SHP77 treated with DMSO at 0.1 percent for 48 hours (cell line): Measurements from ENCODE around the gene SGK2.
"Not testable (repeated sequence)": the region's sequence is repeated elsewhere in the genome, so short reads cannot be mapped to it uniquely, and the experiment has no call there.

Experiments used
- DNase-seq: peaks from one replicate; lab custom pipeline; 2025; lab: John Stamatoyannopoulos, UW

The SGK2 gene

DNA sequence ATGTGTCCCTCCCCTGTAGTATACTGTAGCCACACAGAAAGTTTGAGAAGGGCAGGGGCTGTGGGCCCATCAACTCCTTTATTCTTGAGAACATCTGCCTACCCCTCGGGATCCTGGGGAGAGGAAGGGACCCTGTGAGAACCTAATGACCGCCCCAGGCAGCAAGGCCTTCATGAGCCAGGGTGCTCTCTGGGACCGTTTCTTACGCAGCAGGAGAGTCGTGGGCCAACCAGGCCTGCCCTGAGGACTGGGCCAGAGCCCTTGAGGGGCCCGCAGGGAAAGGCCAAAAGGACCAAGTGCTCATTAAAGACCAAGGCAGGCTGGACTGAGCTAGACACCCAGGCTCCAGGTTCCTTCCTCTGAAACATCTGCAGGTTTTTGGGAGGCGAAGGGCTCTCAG lies 5.2 kb downstream of the SGK2 start:
- DNase-seq: no peak

DNA sequence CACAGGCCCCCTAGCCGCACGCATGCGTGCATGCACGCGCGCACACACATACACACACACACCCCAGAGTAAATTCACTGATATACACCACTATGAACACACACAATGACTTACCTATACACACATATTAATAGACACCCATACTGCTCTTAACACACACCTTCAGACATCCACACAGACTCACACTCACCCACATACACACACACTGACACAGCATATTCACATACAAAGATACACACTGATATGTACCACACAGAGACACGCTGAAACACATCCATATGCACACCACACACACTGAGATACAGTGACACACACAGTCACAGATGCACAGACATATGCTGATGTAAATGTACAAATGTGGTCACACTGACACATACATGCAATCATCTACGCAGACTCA lies 5.6 kb downstream of the SGK2 start:
- no peak for DNase-seq

DNA sequence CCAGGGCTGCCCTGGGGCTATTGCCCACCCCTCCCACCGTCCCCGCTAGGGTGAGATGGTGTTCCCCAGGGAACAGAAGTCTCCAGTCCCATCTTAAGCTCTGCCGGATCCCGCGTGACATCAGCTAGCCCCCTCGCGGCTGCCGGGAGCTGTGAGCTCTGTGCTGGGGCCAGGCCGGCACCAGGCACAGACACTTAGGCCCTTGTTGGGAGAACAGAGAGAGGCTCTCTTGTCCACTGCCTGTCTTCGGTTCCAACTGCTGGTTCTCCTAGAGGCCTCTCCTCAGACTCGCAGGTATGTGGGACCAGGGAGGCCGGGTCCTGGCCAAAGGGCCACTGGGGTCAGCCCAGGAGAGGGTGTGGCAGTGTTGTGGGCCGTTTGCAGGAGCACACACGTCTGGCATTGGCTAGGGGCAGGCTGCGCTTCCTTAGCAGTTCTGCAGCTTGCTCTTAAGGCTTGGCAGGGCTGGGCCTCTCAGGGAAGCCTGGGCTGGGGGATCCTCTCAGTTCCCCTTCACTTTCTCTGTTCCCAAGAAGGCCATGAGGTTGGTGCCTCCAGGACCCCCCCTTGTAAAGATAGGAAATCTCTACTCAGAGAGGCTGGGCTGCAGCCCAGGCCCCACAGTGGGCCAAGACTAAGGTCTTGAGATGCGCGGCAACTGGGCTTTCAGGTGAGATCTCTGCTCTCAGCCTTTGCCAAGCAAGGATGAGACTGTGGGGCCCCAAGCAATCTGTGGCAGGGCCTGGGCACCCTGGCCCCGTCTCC lies 6.3 kb downstream of the SGK2 start:
- DNase-seq: no peak

DNA sequence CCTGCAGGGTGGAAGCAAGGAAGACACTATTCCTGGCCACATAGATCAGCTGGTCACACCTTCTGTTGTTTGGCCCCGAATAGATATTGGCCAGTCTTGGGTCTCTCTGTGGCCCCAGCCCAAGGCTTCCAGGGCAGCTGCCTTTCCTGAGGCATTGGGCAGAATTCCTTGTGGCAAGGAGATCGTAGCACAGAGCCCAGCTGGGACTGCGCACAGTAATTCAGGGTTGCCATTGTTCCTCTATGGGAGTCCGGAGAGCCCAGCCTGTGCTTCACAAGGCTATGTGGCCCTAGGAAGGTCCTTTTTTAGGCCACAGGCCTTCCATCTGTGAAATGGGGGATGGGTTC lies 6.9 kb downstream of the SGK2 start:
- no peak for DNase-seq

DNA sequence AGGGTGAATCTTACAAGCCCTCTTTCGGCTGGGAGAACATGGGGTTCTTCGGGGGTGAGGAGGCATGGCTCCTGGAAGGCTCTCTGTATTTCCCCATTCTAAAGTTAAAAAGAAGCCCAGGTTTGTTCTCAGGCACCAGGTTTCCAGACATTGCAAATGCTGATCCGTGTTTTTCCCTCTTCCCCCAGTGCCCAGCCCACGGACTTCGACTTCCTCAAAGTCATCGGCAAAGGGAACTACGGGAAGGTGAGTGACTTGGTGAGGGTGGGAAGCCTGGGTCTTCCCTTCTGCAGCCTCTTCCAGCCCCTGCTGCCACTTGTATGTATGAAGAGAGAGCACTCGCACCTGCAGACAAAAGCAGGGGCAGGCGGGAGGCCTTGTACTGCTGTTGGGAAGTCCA lies 8.7 kb downstream of the SGK2 start:
- no peak for DNase-seq

DNA sequence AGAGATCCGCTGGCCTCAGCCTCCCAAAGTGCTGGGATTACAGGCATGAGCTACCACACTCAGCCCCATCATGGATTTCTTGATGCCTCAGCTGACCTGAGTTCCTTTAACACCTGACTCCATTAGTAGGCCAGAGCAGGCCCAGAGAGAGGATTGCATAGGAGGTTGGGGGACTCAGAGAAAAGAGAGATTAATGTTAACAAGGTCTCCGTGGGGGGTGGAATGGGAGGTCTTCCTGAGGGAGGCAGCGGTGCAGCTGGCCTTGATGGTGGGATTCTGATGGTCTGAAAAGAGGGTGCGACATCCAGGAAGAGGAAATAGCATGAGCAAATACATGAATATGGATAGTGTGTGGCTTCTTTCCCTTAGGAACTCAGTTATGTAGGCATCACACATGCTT lies 9.9 kb downstream of the SGK2 start:
- no peak for DNase-seq

DNA sequence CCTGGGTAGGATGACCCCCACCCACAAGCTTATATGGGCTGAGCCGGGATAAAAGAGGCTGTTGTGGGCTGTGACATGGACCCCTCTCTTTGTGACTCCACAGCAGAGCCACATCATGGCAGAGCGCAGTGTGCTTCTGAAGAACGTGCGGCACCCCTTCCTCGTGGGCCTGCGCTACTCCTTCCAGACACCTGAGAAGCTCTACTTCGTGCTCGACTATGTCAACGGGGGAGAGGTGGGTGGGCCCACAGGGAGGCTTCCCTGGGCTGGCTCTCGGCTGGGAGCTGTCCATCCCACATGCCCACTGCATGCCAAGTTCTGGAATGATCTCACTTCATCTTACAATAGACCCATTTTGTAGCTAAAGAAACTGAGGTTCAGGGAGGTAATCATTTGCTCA lies 10.5 kb downstream of the SGK2 start:
- DNase-seq: no peak

DNA sequence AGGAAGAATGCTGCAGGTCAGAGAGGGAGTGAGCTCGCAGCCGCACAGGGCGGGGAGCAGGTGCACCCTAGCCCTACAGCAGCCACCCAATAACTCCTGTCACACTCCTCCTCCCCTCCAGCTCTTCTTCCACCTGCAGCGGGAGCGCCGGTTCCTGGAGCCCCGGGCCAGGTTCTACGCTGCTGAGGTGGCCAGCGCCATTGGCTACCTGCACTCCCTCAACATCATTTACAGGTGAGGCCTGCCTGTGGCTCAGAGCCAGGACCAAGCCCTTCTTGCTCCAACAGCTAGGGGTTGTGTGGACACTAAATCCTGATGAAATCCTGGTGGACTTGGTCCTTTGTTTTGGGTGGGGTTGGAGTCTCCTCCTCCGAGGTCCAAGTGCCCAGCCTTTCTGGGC lies 11.7 kb downstream of the SGK2 start:
- DNase-seq: no peak

DNA sequence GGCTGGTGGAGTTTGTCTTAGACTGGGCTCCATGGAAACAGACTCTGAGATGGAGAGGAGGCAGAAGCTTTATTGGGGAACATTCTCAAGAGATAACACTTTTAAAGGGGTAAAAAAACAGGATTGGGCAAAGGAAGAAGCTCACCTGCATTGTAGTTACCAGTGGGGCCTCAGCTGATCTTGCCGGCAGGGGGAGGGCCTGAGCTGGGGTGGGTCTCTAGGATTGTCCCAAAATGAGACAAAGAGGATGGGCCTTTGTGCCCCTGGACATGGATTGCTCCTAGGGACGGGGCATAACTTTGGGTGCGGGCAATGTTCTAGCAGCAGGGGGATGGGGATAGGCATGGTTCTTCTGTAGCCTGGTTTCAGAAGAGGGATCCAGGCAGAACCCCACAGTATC lies 12.5 kb downstream of the SGK2 start:
- no peak for DNase-seq

DNA sequence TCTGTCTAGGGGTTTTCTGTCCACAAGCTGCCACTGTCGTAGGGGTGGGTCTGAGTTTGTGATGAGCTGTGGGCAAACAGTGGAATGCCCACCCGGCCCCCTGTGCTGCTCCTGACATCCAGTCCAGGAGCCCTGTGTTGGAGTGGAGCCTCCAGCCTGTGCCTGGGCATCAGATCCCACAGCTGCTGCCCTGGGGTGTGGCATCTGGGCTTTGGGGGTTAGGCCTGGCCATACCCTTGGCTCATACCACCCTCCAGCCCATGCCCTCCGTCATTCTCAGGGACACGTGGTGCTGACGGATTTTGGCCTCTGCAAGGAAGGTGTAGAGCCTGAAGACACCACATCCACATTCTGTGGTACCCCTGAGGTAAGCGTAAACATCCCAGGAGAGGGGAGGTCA lies 12.9 kb downstream of the SGK2 start:
- DNase-seq: no peak

DNA sequence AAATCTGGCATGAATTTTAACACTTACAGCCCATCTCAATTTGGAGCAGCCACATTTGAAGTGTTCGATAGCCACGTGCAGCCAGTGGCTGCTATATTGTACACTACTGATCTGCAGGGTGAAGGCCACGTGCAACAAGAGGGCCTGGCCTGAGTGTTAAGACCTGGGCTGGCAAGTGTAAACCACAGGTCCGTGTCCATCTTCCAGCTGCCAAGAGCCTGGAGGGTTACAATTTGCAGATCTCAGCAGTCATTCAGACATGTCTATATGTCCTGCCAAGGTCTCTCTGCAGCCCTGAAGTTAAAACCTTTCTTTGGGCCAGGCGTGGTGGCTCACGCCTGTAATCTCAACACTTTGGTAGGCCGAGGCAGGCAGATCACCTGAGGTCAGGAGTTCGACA lies 14.1 kb downstream of the SGK2 start:
- no peak for DNase-seq

DNA sequence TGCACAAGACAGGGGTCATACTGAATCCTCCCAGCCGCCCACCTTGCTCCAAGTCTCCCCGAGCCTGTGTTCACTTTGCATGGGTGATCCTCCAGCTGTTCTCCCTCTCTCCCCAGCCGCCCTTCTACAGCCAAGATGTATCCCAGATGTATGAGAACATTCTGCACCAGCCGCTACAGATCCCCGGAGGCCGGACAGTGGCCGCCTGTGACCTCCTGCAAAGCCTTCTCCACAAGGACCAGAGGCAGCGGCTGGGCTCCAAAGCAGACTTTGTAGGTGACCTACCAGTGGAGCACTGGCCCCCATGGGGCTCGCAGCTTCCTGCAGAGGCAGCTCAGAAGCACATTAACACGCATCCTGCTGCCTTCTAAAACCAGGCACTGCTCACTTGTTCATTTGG lies 17.3 kb downstream of the SGK2 start:
- DNase-seq: no peak

DNA sequence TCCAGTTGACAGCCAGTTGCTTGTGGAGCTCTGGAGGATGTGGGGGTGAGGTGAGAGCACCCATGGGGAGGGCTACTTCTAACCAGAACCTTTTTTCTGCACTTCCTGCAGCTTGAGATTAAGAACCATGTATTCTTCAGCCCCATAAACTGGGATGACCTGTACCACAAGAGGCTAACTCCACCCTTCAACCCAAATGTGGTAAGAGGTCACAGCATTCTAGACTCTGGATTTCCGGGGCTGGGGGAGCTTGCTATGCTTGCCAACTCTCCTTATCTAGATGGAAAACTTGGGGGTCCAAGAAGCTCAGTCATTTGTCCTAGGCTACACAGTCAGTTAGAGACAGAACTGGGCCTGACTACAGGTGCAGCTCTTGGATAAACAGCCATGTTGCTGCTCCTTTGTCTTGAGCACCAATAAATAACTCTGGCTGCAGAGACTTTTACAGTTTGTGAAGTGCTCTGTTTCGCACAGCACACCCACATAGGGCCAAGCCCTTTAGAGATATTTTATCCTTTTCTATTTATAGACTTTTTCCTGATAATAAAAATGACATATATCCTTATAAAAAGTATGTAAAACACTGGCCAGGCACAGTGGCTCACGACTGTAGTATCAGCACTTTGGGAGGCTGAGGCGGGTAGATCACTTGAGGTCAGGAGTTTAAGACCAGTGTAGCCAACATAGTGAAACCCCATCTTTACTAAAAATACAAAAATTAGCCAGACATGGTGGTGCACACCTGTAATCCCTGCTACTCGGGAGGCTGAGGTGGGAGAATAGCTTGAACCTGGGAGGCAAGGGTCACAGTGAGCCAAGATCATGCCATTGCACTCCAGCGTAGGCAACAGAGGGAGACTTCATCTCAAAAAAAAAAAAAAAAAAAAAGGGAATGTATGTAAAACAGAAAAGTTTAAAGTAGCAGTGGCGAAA lies 21.3 kb downstream of the SGK2 start:
- DNase-seq: no peak

DNA sequence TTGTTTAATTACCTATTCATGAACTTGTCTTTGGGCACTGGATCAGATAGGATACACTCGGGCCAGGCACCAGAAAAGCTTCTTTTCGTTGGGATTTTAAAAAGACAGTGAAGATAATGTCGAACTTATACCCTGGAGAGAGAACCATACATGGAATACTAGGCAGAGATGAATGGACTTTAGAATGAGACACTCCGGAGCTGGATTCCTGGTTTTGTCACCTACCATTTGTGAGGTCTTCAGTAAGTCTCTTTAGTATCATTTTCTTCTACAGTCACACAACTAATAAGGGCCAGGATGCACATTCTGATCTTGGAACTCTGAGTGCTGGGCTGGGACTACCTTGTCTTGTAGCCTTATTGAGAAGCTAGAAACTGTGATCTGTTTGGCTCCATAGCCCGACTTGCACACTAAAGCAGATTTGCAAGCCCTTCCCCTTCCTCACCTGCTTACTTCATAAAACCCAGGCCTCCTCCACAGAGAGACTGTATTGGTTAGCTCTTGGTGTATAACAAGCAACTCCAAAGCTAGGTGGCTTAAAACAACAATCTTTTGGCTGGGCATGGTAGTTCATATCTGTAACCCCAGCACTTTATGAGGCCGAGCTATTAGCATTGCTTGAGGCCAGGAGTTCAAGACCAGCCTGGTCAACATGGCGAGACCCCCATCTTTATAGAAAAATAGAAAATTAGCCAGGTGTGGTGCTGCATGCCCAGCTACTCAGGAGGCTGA lies 24.5 kb downstream of the SGK2 start:
- DNase-seq: no peak

DNA sequence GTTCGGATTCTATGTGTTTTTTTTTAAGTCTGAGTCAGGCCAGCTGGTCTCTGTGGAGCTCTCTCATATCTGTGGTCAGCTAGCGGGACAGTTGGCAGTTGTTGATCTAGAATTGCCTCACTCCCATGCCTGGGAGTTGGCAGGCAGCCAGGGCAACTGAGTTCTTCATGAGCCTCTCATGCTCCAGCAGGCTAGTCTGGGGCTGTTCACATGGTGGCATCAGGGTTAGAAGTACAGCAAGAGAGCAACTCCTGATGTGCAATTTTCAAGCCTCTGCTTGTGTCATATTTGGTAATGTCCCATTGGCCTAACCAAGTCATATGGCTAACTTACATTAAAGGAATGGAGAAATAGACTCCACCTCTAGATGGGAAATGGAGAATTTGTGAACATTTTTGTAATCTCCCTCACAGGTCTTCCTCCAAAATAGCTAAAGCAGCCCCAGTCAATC lies 25.2 kb downstream of the SGK2 start:
- DNase-seq: peak; percentile 49

DNA sequence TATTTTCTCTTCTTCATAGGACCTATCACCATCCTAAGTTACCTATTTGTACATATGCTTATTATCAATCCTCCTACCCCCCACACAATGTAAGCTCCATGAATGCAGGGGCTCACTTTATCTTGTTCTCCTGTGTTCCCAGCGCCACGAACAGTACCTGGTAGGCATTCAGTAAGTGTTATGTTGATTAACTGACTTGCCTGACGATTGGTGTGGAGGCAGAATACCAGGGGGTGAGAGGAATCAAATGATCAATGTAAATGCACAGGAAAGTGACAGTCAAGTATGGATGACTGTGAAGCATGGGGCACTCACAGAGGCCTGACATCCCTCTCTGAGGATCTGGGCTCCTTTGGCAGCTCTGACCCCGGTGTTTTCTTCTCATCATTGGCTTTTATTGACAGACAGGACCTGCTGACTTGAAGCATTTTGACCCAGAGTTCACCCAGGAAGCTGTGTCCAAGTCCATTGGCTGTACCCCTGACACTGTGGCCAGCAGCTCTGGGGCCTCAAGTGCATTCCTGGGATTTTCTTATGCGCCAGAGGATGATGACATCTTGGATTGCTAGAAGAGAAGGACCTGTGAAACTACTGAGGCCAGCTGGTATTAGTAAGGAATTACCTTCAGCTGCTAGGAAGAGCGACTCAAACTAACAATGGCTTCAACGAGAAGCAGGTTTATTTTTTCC lies 25.8 kb downstream of the SGK2 start:
- DNase-seq: no peak

DNA sequence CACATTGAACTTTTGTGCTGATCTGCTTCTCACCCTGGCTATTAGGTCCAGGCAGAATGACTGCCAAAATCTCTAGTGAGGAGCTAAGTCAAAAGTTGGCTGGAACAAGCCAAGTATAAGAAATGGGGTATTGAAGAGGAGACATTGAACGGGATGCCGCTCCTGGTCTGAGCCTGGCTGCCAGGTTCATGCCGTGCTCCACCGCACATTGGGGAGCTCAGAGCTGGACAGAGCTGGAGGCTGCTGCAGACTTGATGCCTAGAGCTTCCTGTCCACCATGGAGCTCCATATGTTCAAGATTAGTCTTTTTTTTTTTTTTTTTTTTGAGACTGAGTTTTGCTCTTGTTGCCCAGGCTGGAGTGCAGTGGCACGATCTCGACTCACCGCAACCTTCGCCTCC lies 27.8 kb downstream of the SGK2 start:
- no peak for DNase-seq

DNA sequence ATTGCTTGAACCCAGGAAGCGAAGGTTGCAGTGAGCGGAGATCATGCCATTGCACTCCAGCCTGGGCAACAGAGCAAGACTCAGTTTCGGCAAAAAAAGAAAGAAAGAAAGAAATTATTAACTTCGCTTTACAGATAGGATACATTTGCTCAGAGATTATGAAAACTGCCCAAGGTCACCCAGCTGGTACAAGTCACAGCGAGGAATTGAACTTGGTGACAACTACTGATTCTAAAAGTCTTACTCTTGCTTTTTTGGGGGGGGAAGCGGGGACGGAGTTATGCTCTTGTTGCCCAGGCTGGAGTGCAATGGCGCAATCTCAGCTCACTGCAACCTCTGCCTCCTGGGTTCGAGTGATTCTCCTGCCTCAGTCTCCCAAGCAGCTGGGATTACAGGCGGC lies 29.7 kb downstream of the SGK2 start:
- DNase-seq: not testable (repeated sequence)

DNA sequence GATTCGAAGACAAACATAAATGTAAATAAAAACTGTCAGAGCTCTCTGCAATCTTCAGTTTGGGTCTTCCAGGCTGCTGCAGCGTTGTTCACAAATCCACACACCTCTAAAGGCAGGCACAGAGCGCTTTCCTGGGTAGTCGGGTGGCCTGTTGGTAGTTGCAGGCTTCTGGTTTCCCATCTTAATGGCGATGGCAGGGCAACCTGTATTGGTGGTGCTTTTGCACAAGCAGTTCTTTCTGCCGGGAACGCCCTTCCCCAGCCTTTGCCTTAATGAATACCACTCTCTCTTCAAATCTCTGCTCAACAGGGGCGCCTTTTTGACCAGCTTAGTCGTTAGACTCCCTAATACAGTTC lies 31.2 kb downstream of the SGK2 start:
- peak; percentile 26 for DNase-seq

DNA sequence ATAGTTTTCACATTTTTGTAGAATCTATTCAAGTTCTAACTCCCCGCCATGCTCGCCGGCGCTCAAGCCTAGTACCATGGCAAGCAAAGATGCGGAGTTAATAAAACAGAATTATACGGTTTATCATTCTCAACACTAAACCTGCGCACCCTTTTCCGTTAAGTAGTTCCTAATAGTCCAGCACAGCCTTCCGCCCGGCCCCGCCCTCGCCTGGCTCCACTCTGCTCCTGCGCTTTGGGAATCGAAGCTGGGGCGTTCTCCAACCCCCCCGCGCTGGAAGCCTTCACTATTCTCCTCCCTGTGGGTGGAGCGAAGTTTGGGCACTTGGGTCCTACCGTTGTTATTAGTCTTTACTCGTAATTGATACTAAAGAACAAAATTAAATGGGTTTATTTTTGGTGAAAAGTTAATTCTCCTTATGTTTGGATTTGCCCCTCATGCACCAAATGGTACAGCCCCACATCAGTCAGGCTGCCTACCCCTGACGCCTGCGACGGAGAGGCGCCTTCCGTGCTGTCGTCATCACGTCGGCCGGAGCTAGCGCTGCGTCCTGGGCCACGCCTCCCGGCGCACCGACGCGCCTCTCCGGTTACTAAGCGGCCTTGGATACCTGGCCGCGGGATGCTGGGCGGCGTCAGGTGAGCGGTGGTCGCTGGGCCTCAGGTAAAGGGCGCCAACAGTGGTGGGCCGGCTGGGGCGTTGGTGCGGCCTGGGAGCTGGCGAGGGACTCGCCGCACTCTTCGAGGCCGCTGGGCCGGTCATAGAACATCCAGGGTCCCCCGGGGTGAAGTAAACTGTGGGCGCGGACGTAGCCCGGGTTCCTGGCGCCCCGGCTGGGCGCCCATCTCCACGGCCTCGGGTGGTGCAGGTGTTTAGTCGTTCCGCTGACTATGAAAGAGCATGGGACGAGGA lies 31.8 kb downstream of the SGK2 start, which contains the start of gene IFT52:
IFT52 (plus strand) TSS at position 546 of the 912 bp plus-strand sequence. CDS start 3,762 bp downstream, outside the sequence.
- peak; percentile 95 for DNase-seq

DNA sequence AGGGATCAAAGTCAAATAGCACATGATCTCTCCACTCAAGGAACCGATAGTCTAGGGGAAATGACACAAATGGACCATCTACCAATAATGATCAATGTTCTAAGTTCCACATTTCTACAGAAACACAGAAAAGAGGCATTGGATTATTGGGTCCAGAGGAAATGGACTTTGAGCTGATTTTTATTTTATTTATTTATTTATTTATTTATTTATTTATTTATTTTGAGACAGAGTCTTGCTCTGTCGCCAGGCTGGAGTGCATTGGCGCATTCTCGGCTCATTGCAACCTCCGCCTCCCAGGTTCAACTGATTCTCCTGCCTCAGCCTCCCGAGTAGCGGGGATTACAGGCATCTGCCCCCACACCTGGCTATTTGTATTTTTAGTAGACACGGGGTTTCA lies 43.1 kb downstream of the SGK2 start:
- DNase-seq: not testable (repeated sequence)
